HepG2 (cell line): Measurements from ENCODE around the gene SLC39A2. TPM values are rescaled to one million over a fixed set of nuclear protein-coding genes. Genes with fewer than 3 reads are reported as not detected.

Experiments used
- AKAP8 ChIP-seq: sonication (generic); formaldehyde crosslinking; IDR thresholded peaks from 2 replicates; pipeline ENCODE4 v1.5.1; 2020; ENCODE audit warnings: mild to moderate bottlenecking, missing genetic modification reagents
- ARNT ChIP-seq: fragments of 450-650 bp; IDR thresholded peaks from 2 replicates; pipeline ENCODE4 v1.6.1; 2017
- ETV6 ChIP-seq: sonication (generic); formaldehyde crosslinking; conservative IDR thresholded peaks from 2 replicates; pipeline ENCODE4 v1.4.0; 2020; ENCODE audit warnings: missing genetic modification reagents
- MED13 ChIP-seq: sonication (generic); formaldehyde crosslinking; IDR thresholded peaks from 2 replicates; pipeline ENCODE4 v1.5.0; 2020; ENCODE audit warnings: missing genetic modification reagents
- PHF21A ChIP-seq: sonication (generic); formaldehyde crosslinking; IDR thresholded peaks from 2 replicates; pipeline ENCODE4 v1.5.0; 2020; ENCODE audit warnings: mild to moderate bottlenecking, missing genetic modification reagents
- SP2 ChIP-seq: sonication (generic); formaldehyde crosslinking; IDR thresholded peaks from 2 replicates; pipeline ENCODE4 v1.5.1; 2020; ENCODE audit warnings: mild to moderate bottlenecking, missing genetic modification reagents
- TBX3 ChIP-seq: fragments of 450-650 bp; IDR thresholded peaks from 2 replicates; pipeline ENCODE4 v1.6.1; 2017; ENCODE audit warnings: antibody characterized with exemption, mild to moderate bottlenecking, inconsistent platforms, borderline replicate concordance
- TEAD3 ChIP-seq: optimal IDR thresholded peaks from 2 replicates; pipeline ENCODE3; 2016; ENCODE audit warnings: borderline replicate concordance
- ZNF20 ChIP-seq: sonication (generic); formaldehyde crosslinking; IDR thresholded peaks from 2 replicates; pipeline ENCODE4 v1.4.0; 2020; ENCODE audit warnings: mild to moderate bottlenecking, moderate library complexity, missing genetic modification reagents
- ZNF670 ChIP-seq: sonication (generic); formaldehyde crosslinking; IDR thresholded peaks from 2 replicates; pipeline ENCODE4 v1.8.0; 2022; ENCODE audit warnings: mild to moderate bottlenecking, missing genetic modification reagents, borderline replicate concordance
- ZNF724P ChIP-seq: sonication (generic); formaldehyde crosslinking; IDR thresholded peaks from 2 replicates; pipeline ENCODE4 v1.8.0; 2022; ENCODE audit warnings: missing genetic modification reagents, borderline replicate concordance
- ZNF737 ChIP-seq: sonication (generic); formaldehyde crosslinking; IDR thresholded peaks from 2 replicates; pipeline ENCODE4 v1.5.0; 2020; ENCODE audit warnings: missing genetic modification reagents, mild to moderate bottlenecking, borderline replicate concordance
- ZNF776 ChIP-seq: sonication (generic); formaldehyde crosslinking; IDR thresholded peaks from 2 replicates; pipeline ENCODE4 v1.4.0; 2020; ENCODE audit warnings: mild to moderate bottlenecking, missing genetic modification reagents
- ZSCAN12 ChIP-seq: sonication (generic); formaldehyde crosslinking; IDR thresholded peaks from 2 replicates; pipeline ENCODE4 v1.9.0; 2021; ENCODE audit warnings: mild to moderate bottlenecking, missing genetic modification reagents
- polyA plus RNA-seq, 8 experiments: library from polyadenylated mRNA; depleted of rRNA in 3 of 8; stranded (reverse) in 7 of 8; unstranded in 1 of 8; fragments of >200 nt; fragmentation: Illumina TruSeq in 4 of 8; extraction: Trizol in 4 of 8; gene quantifications; 2 replicates each; pipeline versions ENCODE4 v1.2.1 to v1.2.3, GENCODE V29; 2011 to 2016; ENCODE audit warnings: low read depth in 4 of 8, missing spikeins in 1 of 8, mixed read lengths in 1 of 8; ENCODE audit not compliant: insufficient read depth in 1 of 8
- total RNA-seq, 5 experiments: library from RNA; depleted of rRNA; stranded (reverse); fragments of >200 nt; fragmentation: Illumina TruSeq; extraction: Trizol; gene quantifications; 2 replicates each; pipeline ENCODE4 v1.2.3, GENCODE V29; 2016; ENCODE audit warnings: low read depth in 1 of 5
- TF ChIP-seq, protein P1 (sequence below): sonication (generic); formaldehyde crosslinking; IDR thresholded peaks from 2 replicates; pipeline ENCODE4 v1.8.0; 2022; ENCODE audit warnings: mild to moderate bottlenecking, missing genetic modification reagents
- TF ChIP-seq, protein P2 (sequence below): sonication (generic); formaldehyde crosslinking; IDR thresholded peaks from 2 replicates; pipeline ENCODE4 v1.4.0; 2020; ENCODE audit warnings: missing genetic modification reagents, borderline replicate concordance
- TF ChIP-seq, protein P3 (sequence below): sonication (generic); formaldehyde crosslinking; IDR thresholded peaks from 2 replicates; pipeline ENCODE4 v1.5.0; 2020; ENCODE audit warnings: mild to moderate bottlenecking, missing genetic modification reagents
- TF ChIP-seq, protein P4 (sequence below): sonication (generic); formaldehyde crosslinking; IDR thresholded peaks from 2 replicates; pipeline ENCODE4 v1.5.1; 2020; ENCODE audit warnings: missing genetic modification reagents, mild to moderate bottlenecking, borderline replicate concordance
- TF ChIP-seq, protein P5 (sequence below): sonication (generic); formaldehyde crosslinking; IDR thresholded peaks from 2 replicates; pipeline ENCODE4 v1.4.0; 2020; ENCODE audit warnings: low read depth, mild to moderate bottlenecking, missing genetic modification reagents

Gene SLC39A2
- total and polyA plus RNA-seq, 2 of the 13 experiments (the other 11 are each of a cell fraction or from before 2014, with no cell fraction given): 0.08 to 0.11 TPM

DNA sequence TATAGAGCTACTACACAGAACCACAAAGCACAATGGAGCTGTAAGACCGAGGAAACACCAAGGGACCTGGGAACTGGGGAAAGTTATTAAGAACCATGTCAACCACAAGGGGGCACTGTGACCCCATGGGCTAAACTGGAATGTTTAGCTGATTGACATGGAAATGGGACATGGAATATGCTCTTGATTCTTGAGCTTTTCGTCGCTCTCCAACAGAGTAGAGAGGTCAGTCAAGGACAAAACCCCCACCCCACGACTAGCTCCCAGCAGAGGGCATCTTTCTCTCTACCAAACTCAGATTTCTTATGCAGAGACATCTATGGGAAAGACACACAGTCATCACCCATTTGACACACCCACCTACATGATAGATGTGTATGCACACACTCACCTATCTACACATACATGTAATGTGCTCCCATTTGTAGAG, 15.7 kb downstream of the SLC39A2 start (continued):
- TF ChIP-seq ZNF20 (CRISPR knock-in tag) (no peak), ETV6 (CRISPR knock-in tag) (no peak), SP2 (CRISPR knock-in tag) (no peak), ZNF776 (no peak), TBX3 (no peak), ARNT (no peak), ZNF670 (CRISPR knock-in tag) (no peak), ZSCAN12 (CRISPR knock-in tag) (no peak), TEAD3 (peak; percentile 97), MED13 (CRISPR knock-in tag) (no peak), ZNF737 (CRISPR knock-in tag) (no peak), ZNF724P (0 out of 2 replicates have a peak, but pooled peaks have one; percentile 63), PHF21A (no peak), AKAP8 (CRISPR knock-in tag) (no peak)
- TF ChIP-seq, protein P1, sequence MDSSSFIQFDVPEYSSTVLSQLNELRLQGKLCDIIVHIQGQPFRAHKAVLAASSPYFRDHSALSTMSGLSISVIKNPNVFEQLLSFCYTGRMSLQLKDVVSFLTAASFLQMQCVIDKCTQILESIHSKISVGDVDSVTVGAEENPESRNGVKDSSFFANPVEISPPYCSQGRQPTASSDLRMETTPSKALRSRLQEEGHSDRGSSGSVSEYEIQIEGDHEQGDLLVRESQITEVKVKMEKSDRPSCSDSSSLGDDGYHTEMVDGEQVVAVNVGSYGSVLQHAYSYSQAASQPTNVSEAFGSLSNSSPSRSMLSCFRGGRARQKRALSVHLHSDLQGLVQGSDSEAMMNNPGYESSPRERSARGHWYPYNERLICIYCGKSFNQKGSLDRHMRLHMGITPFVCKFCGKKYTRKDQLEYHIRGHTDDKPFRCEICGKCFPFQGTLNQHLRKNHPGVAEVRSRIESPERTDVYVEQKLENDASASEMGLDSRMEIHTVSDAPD (CRISPR knock-in tag): no peak
- TF ChIP-seq, protein P2, sequence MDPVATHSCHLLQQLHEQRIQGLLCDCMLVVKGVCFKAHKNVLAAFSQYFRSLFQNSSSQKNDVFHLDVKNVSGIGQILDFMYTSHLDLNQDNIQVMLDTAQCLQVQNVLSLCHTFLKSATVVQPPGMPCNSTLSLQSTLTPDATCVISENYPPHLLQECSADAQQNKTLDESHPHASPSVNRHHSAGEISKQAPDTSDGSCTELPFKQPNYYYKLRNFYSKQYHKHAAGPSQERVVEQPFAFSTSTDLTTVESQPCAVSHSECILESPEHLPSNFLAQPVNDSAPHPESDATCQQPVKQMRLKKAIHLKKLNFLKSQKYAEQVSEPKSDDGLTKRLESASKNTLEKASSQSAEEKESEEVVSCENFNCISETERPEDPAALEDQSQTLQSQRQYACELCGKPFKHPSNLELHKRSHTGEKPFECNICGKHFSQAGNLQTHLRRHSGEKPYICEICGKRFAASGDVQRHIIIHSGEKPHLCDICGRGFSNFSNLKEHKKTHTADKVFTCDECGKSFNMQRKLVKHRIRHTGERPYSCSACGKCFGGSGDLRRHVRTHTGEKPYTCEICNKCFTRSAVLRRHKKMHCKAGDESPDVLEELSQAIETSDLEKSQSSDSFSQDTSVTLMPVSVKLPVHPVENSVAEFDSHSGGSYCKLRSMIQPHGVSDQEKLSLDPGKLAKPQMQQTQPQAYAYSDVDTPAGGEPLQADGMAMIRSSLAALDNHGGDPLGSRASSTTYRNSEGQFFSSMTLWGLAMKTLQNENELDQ (CRISPR knock-in tag): no peak
- TF ChIP-seq, protein P3, sequence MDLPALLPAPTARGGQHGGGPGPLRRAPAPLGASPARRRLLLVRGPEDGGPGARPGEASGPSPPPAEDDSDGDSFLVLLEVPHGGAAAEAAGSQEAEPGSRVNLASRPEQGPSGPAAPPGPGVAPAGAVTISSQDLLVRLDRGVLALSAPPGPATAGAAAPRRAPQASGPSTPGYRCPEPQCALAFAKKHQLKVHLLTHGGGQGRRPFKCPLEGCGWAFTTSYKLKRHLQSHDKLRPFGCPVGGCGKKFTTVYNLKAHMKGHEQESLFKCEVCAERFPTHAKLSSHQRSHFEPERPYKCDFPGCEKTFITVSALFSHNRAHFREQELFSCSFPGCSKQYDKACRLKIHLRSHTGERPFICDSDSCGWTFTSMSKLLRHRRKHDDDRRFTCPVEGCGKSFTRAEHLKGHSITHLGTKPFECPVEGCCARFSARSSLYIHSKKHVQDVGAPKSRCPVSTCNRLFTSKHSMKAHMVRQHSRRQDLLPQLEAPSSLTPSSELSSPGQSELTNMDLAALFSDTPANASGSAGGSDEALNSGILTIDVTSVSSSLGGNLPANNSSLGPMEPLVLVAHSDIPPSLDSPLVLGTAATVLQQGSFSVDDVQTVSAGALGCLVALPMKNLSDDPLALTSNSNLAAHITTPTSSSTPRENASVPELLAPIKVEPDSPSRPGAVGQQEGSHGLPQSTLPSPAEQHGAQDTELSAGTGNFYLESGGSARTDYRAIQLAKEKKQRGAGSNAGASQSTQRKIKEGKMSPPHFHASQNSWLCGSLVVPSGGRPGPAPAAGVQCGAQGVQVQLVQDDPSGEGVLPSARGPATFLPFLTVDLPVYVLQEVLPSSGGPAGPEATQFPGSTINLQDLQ (CRISPR knock-in tag): no peak
- TF ChIP-seq, protein P4, sequence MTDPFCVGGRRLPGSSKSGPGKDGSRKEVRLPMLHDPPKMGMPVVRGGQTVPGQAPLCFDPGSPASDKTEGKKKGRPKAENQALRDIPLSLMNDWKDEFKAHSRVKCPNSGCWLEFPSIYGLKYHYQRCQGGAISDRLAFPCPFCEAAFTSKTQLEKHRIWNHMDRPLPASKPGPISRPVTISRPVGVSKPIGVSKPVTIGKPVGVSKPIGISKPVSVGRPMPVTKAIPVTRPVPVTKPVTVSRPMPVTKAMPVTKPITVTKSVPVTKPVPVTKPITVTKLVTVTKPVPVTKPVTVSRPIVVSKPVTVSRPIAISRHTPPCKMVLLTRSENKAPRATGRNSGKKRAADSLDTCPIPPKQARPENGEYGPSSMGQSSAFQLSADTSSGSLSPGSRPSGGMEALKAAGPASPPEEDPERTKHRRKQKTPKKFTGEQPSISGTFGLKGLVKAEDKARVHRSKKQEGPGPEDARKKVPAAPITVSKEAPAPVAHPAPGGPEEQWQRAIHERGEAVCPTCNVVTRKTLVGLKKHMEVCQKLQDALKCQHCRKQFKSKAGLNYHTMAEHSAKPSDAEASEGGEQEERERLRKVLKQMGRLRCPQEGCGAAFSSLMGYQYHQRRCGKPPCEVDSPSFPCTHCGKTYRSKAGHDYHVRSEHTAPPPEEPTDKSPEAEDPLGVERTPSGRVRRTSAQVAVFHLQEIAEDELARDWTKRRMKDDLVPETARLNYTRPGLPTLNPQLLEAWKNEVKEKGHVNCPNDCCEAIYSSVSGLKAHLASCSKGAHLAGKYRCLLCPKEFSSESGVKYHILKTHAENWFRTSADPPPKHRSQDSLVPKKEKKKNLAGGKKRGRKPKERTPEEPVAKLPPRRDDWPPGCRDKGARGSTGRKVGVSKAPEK (CRISPR knock-in tag): no peak
- TF ChIP-seq, protein P5, sequence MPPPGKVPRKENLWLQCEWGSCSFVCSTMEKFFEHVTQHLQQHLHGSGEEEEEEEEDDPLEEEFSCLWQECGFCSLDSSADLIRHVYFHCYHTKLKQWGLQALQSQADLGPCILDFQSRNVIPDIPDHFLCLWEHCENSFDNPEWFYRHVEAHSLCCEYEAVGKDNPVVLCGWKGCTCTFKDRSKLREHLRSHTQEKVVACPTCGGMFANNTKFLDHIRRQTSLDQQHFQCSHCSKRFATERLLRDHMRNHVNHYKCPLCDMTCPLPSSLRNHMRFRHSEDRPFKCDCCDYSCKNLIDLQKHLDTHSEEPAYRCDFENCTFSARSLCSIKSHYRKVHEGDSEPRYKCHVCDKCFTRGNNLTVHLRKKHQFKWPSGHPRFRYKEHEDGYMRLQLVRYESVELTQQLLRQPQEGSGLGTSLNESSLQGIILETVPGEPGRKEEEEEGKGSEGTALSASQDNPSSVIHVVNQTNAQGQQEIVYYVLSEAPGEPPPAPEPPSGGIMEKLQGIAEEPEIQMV: no peak
